ENCODE data around the gene DYNC1LI2. TPM values are rescaled to one million over a fixed set of nuclear protein-coding genes. Genes with fewer than 3 reads are reported as not detected.
A peak's percentile ranks its signal among the peaks of the same experiment; 100 is the strongest.

The DYNC1LI2 gene
- total RNA-seq, 1 donor from 2014 or later = 135 TPM

GRCh38 chr16:66714654-66715307 is 36.6 kb downstream of the DYNC1LI2 start:
- Mint-ChIP-seq H3K36me3 (peaks cover 3% of the 10 kb centered on the region), H3K9me3 (no peaks in the 10 kb centered on the region), H3K4me3 (no peak overlapping the region), H3K27ac (peak overlapping the region; percentile 54), H3K27me3 (peaks cover 4% of the 10 kb centered on the region), H3K4me1 (ENCODE audit: unreplicated experiment) (peaks cover 9% of the 10 kb centered on the region)
- no peak for DNase-seq (ENCODE audit: extremely low spot score, unreplicated experiment)
- TF ChIP-seq CTCF (conservative IDR thresholded peaks at IDR 0.05) = no peak

- no peak overlapping the region for H3K27ac Mint-ChIP-seq
- peaks cover 4% of the 10 kb centered on the region for H3K27me3 Mint-ChIP-seq
- peaks cover under 1% of the 10 kb centered on the region for H3K36me3 Mint-ChIP-seq
- no peak for TF ChIP-seq CTCF (conservative IDR thresholded peaks at IDR 0.05)
- peaks cover 9% of the 10 kb centered on the region for H3K4me1 Mint-ChIP-seq (ENCODE audit: unreplicated experiment)
- H3K9me3 Mint-ChIP-seq = no peaks in the 10 kb centered on the region
- H3K4me3 Mint-ChIP-seq = no peak overlapping the region
- DNase-seq (ENCODE audit: extremely low spot score, unreplicated experiment) = no peak
Measured at GRCh38 chr16:66714062-66714461, 37.3 kb downstream of the DYNC1LI2 start.

GRCh38 chr16:66713076-66713475 is 38.3 kb downstream of the DYNC1LI2 start:
- H3K9me3 Mint-ChIP-seq = no peaks in the 10 kb centered on the region
- no peak for DNase-seq (ENCODE audit: extremely low spot score, unreplicated experiment)
- H3K4me3 Mint-ChIP-seq = no peak overlapping the region
- no peak for TF ChIP-seq CTCF (conservative IDR thresholded peaks at IDR 0.05)
- peaks cover 9% of the 10 kb centered on the region for H3K4me1 Mint-ChIP-seq (ENCODE audit: unreplicated experiment)
- H3K27ac Mint-ChIP-seq = no peak overlapping the region
- peaks cover 8% of the 10 kb centered on the region for H3K27me3 Mint-ChIP-seq
- no peaks in the 10 kb centered on the region for H3K36me3 Mint-ChIP-seq

- no peaks in the 10 kb centered on the region for H3K36me3 Mint-ChIP-seq
- no peak for DNase-seq (ENCODE audit: extremely low spot score, unreplicated experiment)
- H3K27me3 Mint-ChIP-seq = peaks cover 9% of the 10 kb centered on the region
- H3K9me3 Mint-ChIP-seq = no peaks in the 10 kb centered on the region
- no peak for TF ChIP-seq CTCF (conservative IDR thresholded peaks at IDR 0.05)
- H3K4me1 Mint-ChIP-seq (ENCODE audit: unreplicated experiment) = peaks cover 9% of the 10 kb centered on the region
- no peak overlapping the region for H3K4me3 Mint-ChIP-seq
- H3K27ac Mint-ChIP-seq = peak overlapping the region; percentile 4
Measured at GRCh38 chr16:66712512-66712911, 38.9 kb downstream of the DYNC1LI2 start.

GRCh38 chr16:66711581-66711980 is 39.8 kb downstream of the DYNC1LI2 start:
- no peak overlapping the region for H3K27ac Mint-ChIP-seq
- no peak for TF ChIP-seq CTCF (conservative IDR thresholded peaks at IDR 0.05)

More at GRCh38 chr16:66711581-66711980, 39.8 kb downstream of the DYNC1LI2 start:
- no peaks in the 10 kb centered on the region for H3K36me3 Mint-ChIP-seq
- H3K4me1 Mint-ChIP-seq (ENCODE audit: unreplicated experiment) = peaks cover 9% of the 10 kb centered on the region
- H3K9me3 Mint-ChIP-seq = no peaks in the 10 kb centered on the region
- no peak for DNase-seq (ENCODE audit: extremely low spot score, unreplicated experiment)
- H3K4me3 Mint-ChIP-seq = no peak overlapping the region
- H3K27me3 Mint-ChIP-seq = peaks cover 12% of the 10 kb centered on the region

Data from type B pancreatic cell (in vitro differentiated cells).